Endothelial cell of umbilical vein (primary cell): ENCODE measurements around the gene MAPRE2. TPM values are rescaled to one million over a fixed set of nuclear protein-coding genes. Genes with fewer than 3 reads are reported as not detected.

Source experiments
- BruUV-seq: library from RNA; stranded (reverse); fragments of 400-500 nt; replicated peaks from 2 replicates; lab custom pipeline; 2021; lab: Mats Ljungman, UMichigan
- CTCF ChIA-PET: fragments of 300-600, 350-600 bp; sonication (Branson Sonifier 250); formaldehyde crosslinking; loops from one replicate; lab custom pipeline; 2021; ENCODE audit warnings: antibody characterized with exemption, inconsistent platforms; lab: Charles Lee
- POLR2A ChIA-PET: fragments of 300-600, 350-600 bp; sonication (Branson Sonifier 250); formaldehyde crosslinking; loops from one replicate; lab custom pipeline; 2021; ENCODE audit warnings: antibody characterized with exemption, inconsistent platforms; lab: Charles Lee
- DNase-seq: peaks from one replicate; pipeline ENCODE4 v3.0.0-alpha.2; 2011; ENCODE audit warnings: low read depth, low spot score
- FAIRE-seq: peaks from 2 replicates; lab custom pipeline; 2011; peaks lifted over from hg19 to GRCh38; lab: Jason Lieb, UNC
- H2AFZ ChIP-seq: 2 replicates; pipeline ENCODE4 v1.6.0; 2012; ENCODE audit warnings: low read depth, low read length, control low read depth, inconsistent platforms
- H3K27ac ChIP-seq: 2 replicates; pipeline ENCODE4 v1.5.1; 2011; ENCODE audit warnings: low read depth, mild to moderate bottlenecking, control low read depth, low read length, moderate library complexity; ENCODE audit not compliant: insufficient read depth
- H3K27me3 ChIP-seq, 2 experiments: 2 replicates each; pipeline versions ENCODE4 v1.6.0 to v1.6.1; 2011; ENCODE audit warnings: low read length in 2 of 2, mixed read lengths in 1 of 2; ENCODE audit not compliant: control insufficient read depth in 2 of 2, insufficient read depth in 2 of 2
- H3K36me3 ChIP-seq, 2 experiments: 2 replicates in 1 of 2; 3 replicates in 1 of 2; pipeline ENCODE4 v1.5.1; 2011; ENCODE audit warnings: low read length in 2 of 2, mild to moderate bottlenecking in 1 of 2, moderate library complexity in 1 of 2; ENCODE audit not compliant: control insufficient read depth in 2 of 2, insufficient read depth in 2 of 2; ENCODE audit errors: extremely low read depth in 1 of 2
- H3K4me1 ChIP-seq: 3 replicates; pipeline ENCODE4 v1.5.1; 2011; ENCODE audit warnings: mild to moderate bottlenecking, low read length; ENCODE audit not compliant: control insufficient read depth, insufficient read depth; ENCODE audit errors: extremely low read depth
- H3K4me2 ChIP-seq: 2 replicates; pipeline ENCODE4 v1.6.1; 2011; ENCODE audit warnings: low read length, control low read depth, mixed read lengths; ENCODE audit not compliant: insufficient read depth
- H3K4me3 ChIP-seq, 3 experiments: fragments of 200-600 bp in 1 of 3; sonication (generic), shearing (Covaris generic) in 1 of 3; replicated peaks in 1 of 3; 2 replicates each; pipeline ENCODE4 v1.5.1; 2011 to 2016; ENCODE audit warnings: control low read depth in 3 of 3, low read length in 3 of 3, mild to moderate bottlenecking in 2 of 3, inconsistent platforms in 1 of 3, low read depth in 1 of 3, moderate library complexity in 1 of 3; ENCODE audit not compliant: insufficient read depth in 1 of 3
- H3K79me2 ChIP-seq: 2 replicates; pipeline ENCODE4 v1.6.0; 2012; ENCODE audit warnings: low read length, inconsistent platforms; ENCODE audit not compliant: control insufficient read depth, insufficient read depth
- H3K9ac ChIP-seq: replicated peaks from 2 replicates; pipeline ENCODE3; 2011; ENCODE audit warnings: low read length, control low read depth; ENCODE audit not compliant: insufficient read depth; ENCODE audit errors: extremely low read depth
- H3K9me1 ChIP-seq: replicated peaks from 3 replicates; pipeline ENCODE4 v1.6.0; 2011; ENCODE audit warnings: mild to moderate bottlenecking, low read length; ENCODE audit not compliant: control insufficient read depth, insufficient read depth; ENCODE audit errors: extremely low read depth
- H3K9me3 ChIP-seq: replicated peaks from 2 replicates; pipeline ENCODE4 v1.5.1; 2012; ENCODE audit warnings: low read length, inconsistent platforms; ENCODE audit not compliant: control insufficient read depth, insufficient read depth
- H4K20me1 ChIP-seq: replicated peaks from 2 replicates; pipeline ENCODE3; 2011; ENCODE audit warnings: mild to moderate bottlenecking, low read length; ENCODE audit not compliant: control insufficient read depth, insufficient read depth; ENCODE audit errors: extremely low read depth
- EZH2 ChIP-seq: IDR thresholded peaks from 2 replicates; pipeline ENCODE4 v1.6.1; 2012; ENCODE audit warnings: borderline replicate concordance, low read depth, mild to moderate bottlenecking, moderate library complexity, low read length, inconsistent platforms; ENCODE audit not compliant: severe bottlenecking
- FOS ChIP-seq: IDR thresholded peaks from 2 replicates; pipeline ENCODE4 v1.6.1; 2011; ENCODE audit warnings: mild to moderate bottlenecking, low read length, moderate library complexity, borderline replicate concordance; ENCODE audit not compliant: insufficient read depth
- GATA2 ChIP-seq: IDR thresholded peaks from 2 replicates; pipeline ENCODE4 v1.7.0; 2011; ENCODE audit warnings: low read depth, mild to moderate bottlenecking, moderate library complexity, mixed read lengths, low read length; ENCODE audit not compliant: insufficient read length, insufficient read depth
- MYC ChIP-seq: IDR thresholded peaks from one replicate; pipeline ENCODE4 v1.6.1; 2011; ENCODE audit warnings: mild to moderate bottlenecking, low read depth, low read length
- POLR2A ChIP-seq: IDR thresholded peaks from 2 replicates; pipeline ENCODE4 v1.6.1; 2012; ENCODE audit warnings: low read depth, mild to moderate bottlenecking, control low read depth, low read length
- POLR2AphosphoS5 ChIP-seq: IDR thresholded peaks from 2 replicates; pipeline ENCODE4 v1.6.1; 2012; ENCODE audit warnings: low read depth, mild to moderate bottlenecking, control low read depth, low read length, moderate library complexity; ENCODE audit not compliant: insufficient read depth
- dilution Hi-C: fragments of 300-500 bp; cut with MboI; formaldehyde crosslinking; loops from one replicate; pipeline ENCODE4 v1.15.0; 2019; ENCODE audit warnings: low sequenced_read_pairs; ENCODE audit not compliant: extremely low pct_ligation_motif_present
- intact Hi-C: fragments of 100-400 bp; cut with micrococcal nuclease; formaldehyde crosslinking; loops from one replicate; pipeline ENCODE4 v1.10.0; 2022
- polyA plus RNA-seq, 4 experiments: library from polyadenylated mRNA; depleted of rRNA in 3 of 4; stranded (reverse) in 3 of 4; unstranded in 1 of 4; fragments of >200 nt; gene quantifications; 2 replicates each; pipeline versions ENCODE4 v1.2.1 to v1.2.3, GENCODE V29; 2011 to 2012; ENCODE audit warnings: missing spikeins in 1 of 4
- total RNA-seq: library from RNA; stranded (reverse); gene quantifications from 2 replicates; pipeline ENCODE4 v1.2.3, GENCODE V29; 2021
- TF ChIP-seq, protein P1 (sequence below), 2 donors: IDR thresholded peaks; 1 replicate in 1 of 2; 2 replicates in 1 of 2; pipeline ENCODE4 v1.5.1; 2011; ENCODE audit warnings: low read length in 2 of 2, mild to moderate bottlenecking in 2 of 2, moderate library complexity in 2 of 2, control low read depth in 1 of 2, inconsistent platforms in 1 of 2, low read depth in 1 of 2; ENCODE audit not compliant: insufficient read depth in 1 of 2; ENCODE audit errors: extremely low read depth in 1 of 2
- TF ChIP-seq, protein P2 (sequence below): IDR thresholded peaks from 2 replicates; pipeline ENCODE4 v1.6.1; 2011; ENCODE audit not compliant: insufficient read depth, insufficient read length

The MAPRE2 gene
- total and polyA plus RNA-seq, 2 donors (not counting 3 experiments of a cell fraction or from before 2014, with no cell fraction given) = 117 to 148 TPM

DNA sequence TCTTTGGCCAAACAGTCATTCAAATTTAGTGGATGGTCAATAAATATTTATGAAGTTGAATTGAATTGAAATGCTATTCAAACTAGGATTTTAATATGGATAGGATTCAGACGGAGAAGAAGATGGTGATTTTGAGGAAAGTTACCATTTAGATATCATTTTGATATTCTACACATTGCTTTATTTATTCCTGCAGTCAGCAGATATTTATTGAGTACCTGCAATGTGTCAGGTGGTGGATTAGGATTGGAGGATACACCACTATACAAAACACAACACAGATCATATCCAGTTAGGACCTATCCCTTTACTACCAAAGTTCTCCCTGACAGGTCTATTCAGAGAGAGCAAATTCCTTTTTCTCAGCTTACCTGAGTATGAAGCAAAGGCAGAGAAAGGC is 38.8 kb downstream of the MAPRE2 start:
- H3K79me2 ChIP-seq = peaks cover 43% of the 10 kb centered on the region
- no peaks in the 10 kb centered on the region for H3K9me1 ChIP-seq
- BruUV-seq = no TSS peak
- CTCF ChIA-PET = no interaction called here
- no peak overlapping the region for H2AFZ ChIP-seq
- H3K4me2 ChIP-seq = no peak overlapping the region
- DNase-seq (no peak), FAIRE-seq (no peak)
- POLR2A ChIA-PET = no interaction called here
- TF ChIP-seq, protein P1, sequence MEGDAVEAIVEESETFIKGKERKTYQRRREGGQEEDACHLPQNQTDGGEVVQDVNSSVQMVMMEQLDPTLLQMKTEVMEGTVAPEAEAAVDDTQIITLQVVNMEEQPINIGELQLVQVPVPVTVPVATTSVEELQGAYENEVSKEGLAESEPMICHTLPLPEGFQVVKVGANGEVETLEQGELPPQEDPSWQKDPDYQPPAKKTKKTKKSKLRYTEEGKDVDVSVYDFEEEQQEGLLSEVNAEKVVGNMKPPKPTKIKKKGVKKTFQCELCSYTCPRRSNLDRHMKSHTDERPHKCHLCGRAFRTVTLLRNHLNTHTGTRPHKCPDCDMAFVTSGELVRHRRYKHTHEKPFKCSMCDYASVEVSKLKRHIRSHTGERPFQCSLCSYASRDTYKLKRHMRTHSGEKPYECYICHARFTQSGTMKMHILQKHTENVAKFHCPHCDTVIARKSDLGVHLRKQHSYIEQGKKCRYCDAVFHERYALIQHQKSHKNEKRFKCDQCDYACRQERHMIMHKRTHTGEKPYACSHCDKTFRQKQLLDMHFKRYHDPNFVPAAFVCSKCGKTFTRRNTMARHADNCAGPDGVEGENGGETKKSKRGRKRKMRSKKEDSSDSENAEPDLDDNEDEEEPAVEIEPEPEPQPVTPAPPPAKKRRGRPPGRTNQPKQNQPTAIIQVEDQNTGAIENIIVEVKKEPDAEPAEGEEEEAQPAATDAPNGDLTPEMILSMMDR (IDR thresholded peaks at IDR 0.05; ENCODE audit: extremely low read depth in 1 of 2, insufficient read depth in 1 of 2, low read depth in 1 of 2, low read length in 2 of 2) = no peak
- H3K4me1 ChIP-seq = peaks cover 44% of the 10 kb centered on the region
- no peaks in the 10 kb centered on the region for H4K20me1 ChIP-seq
- no peaks in the 10 kb centered on the region for H3K27me3 ChIP-seq
- no peak overlapping the region for H3K4me3 ChIP-seq
- no peaks in the 10 kb centered on the region for H3K9me3 ChIP-seq
- no peak overlapping the region for H3K9ac ChIP-seq
- intact Hi-C loops (no loop called here), dilution Hi-C loops (no loop called here)
- H3K27ac ChIP-seq = no peak overlapping the region
- H3K36me3 ChIP-seq = peaks cover 0 to 2% of the 10 kb centered on the region in 2 experiments

DNA sequence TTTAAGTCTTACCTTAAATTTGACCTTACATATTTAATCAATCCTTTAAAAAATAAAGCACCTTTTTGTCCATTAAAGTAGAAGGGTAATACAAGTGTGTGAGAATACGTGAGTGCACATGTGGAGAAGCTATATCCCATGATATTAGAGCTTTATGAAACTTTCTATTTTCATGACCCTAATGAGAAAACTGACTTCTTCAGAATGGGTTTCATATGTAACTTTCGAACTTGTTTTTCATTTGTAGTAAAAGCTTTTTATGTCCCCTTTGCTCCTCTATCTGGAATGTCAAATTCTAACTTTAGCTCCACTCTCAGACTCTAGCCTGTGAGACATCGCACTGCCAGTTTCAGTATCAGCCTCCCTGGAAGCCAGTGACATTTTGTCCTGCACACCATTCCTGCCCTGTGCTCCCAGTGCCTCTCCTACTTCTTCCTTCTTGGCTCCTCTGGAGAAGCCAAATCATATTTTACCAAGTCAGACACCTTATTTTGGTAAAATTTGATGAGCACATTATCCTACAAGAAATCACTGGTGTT is 42.0 kb downstream of the MAPRE2 start:
- POLR2A ChIA-PET = no interaction called here

More for the DNA sequence above, 42.0 kb downstream of the MAPRE2 start:
- dilution Hi-C loops = no loop called here
- H3K27me3 ChIP-seq = no peaks in the 10 kb centered on the region
- H3K9me1 ChIP-seq = no peaks in the 10 kb centered on the region
- TF ChIP-seq, protein P1 (IDR thresholded peaks at IDR 0.05; ENCODE audit: extremely low read depth in 1 of 2, insufficient read depth in 1 of 2, low read depth in 1 of 2, low read length in 2 of 2) = no peak
- no peak for TF ChIP-seq FOS
- TF ChIP-seq POLR2A = no peak
- TF ChIP-seq, protein P2, sequence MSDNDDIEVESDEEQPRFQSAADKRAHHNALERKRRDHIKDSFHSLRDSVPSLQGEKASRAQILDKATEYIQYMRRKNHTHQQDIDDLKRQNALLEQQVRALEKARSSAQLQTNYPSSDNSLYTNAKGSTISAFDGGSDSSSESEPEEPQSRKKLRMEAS = no peak
- no peak for TF ChIP-seq POLR2AphosphoS5
- TF ChIP-seq MYC = no peak
- no peak for TF ChIP-seq GATA2
- TF ChIP-seq EZH2 = no peak
- no peak overlapping the region for H3K4me2 ChIP-seq
- H3K4me3 ChIP-seq = no peak overlapping the region
- no peak overlapping the region for H3K27ac ChIP-seq
- H4K20me1 ChIP-seq = no peaks in the 10 kb centered on the region
- intact Hi-C loops = no loop called here
- peaks cover 0 to 2% of the 10 kb centered on the region in 2 experiments for H3K36me3 ChIP-seq
- H2AFZ ChIP-seq = no peak overlapping the region
- H3K4me1 ChIP-seq = peaks cover 24% of the 10 kb centered on the region
- no peaks in the 10 kb centered on the region for H3K9me3 ChIP-seq
- BruUV-seq = no TSS peak
- H3K9ac ChIP-seq = no peak overlapping the region
- CTCF ChIA-PET = interaction anchor here (1.3 kb wide), 2 partner anchors 34 to 60 kb away, joined by 3 to 5 read pairs; no protein-coding TSS in a partner anchor
- no peak for FAIRE-seq
- DNase-seq = no peak
- H3K79me2 ChIP-seq = peaks cover 50% of the 10 kb centered on the region
